K562 (cell line): ENCODE data around the gene REEP3. TPM values are rescaled to one million over a fixed set of nuclear protein-coding genes. Genes with fewer than 3 reads are reported as not detected.

Experiments used
- ATF3 ChIP-seq, 2 experiments: fragments of 450-650 bp in 1 of 2; sonication (generic) in 1 of 2; formaldehyde crosslinking in 1 of 2; IDR thresholded peaks in 1 of 2; conservative IDR thresholded peaks in 1 of 2; 2 replicates each; pipeline versions ENCODE4 v1.6.1 to v1.8.1; 2016 to 2023; ENCODE audit warnings: mild to moderate bottlenecking in 2 of 2, moderate library complexity in 2 of 2, inconsistent platforms in 1 of 2, missing genetic modification reagents in 1 of 2
- CBFA2T2 ChIP-seq: fragments of 450-650 bp; conservative IDR thresholded peaks from 2 replicates; pipeline ENCODE4 v1.6.1; 2017; ENCODE audit warnings: mild to moderate bottlenecking
- CCNT2 ChIP-seq: IDR thresholded peaks from 2 replicates; pipeline ENCODE4 v1.6.1; 2011; ENCODE audit warnings: borderline replicate concordance, low read depth, mild to moderate bottlenecking, moderate library complexity, mixed read lengths, low read length; ENCODE audit not compliant: insufficient read length; ENCODE audit errors: extremely low read depth
- CREB1 ChIP-seq, 2 experiments: sonication (generic) in 1 of 2; formaldehyde crosslinking in 1 of 2; IDR thresholded peaks; 2 replicates each; pipeline versions ENCODE4 v1.6.1 to v1.8.0; 2012 to 2022; ENCODE audit warnings: inconsistent platforms in 1 of 2, mild to moderate bottlenecking in 1 of 2, missing genetic modification reagents in 1 of 2, moderate library complexity in 1 of 2
- E2F1 ChIP-seq: sonication (generic); formaldehyde crosslinking; IDR thresholded peaks from 2 replicates; pipeline ENCODE4 v1.8.1; 2023; ENCODE audit warnings: mild to moderate bottlenecking, missing genetic modification reagents, moderate library complexity
- E2F3 ChIP-seq: fragments of 250-450 bp; sonication (Bioruptor Pico); IDR thresholded peaks from 2 replicates; pipeline ENCODE4 v1.4.0; 2020; ENCODE audit warnings: mild to moderate bottlenecking
- ESRRA ChIP-seq: fragments of 450-650 bp; IDR thresholded peaks from 2 replicates; pipeline ENCODE4 v1.6.1; 2014; ENCODE audit warnings: low read depth, mild to moderate bottlenecking, moderate library complexity, borderline replicate concordance
- FOXP1 ChIP-seq: sonication (generic); formaldehyde crosslinking; IDR thresholded peaks from 2 replicates; pipeline ENCODE4 v1.8.0; 2022; ENCODE audit warnings: mild to moderate bottlenecking, missing genetic modification reagents
- HCFC1 ChIP-seq: IDR thresholded peaks from 2 replicates; pipeline ENCODE4 v1.6.1; 2012; ENCODE audit warnings: low read depth, low read length, improper control_type of control experiment
- HDAC1 ChIP-seq, 2 experiments: fragments of 450-650 bp; IDR thresholded peaks; 2 replicates each; pipeline ENCODE4 v1.6.1; 2016 to 2017; ENCODE audit warnings: inconsistent platforms in 1 of 2, mild to moderate bottlenecking in 1 of 2, moderate library complexity in 1 of 2
- LARP7 ChIP-seq: fragments of 450-650 bp; IDR thresholded peaks from 2 replicates; pipeline ENCODE4 v1.6.1; 2016
- MAX ChIP-seq: sonication (generic); formaldehyde crosslinking; IDR thresholded peaks from 2 replicates; pipeline ENCODE4 v1.9.0; 2022; ENCODE audit warnings: mild to moderate bottlenecking, missing genetic modification reagents
- MECOM ChIP-seq: fragments of 250-450 bp; sonication (Bioruptor Pico); IDR thresholded peaks from 2 replicates; pipeline ENCODE4 v1.8.0; 2022; ENCODE audit warnings: inconsistent platforms
- NCOR1 ChIP-seq: fragments of 450-650 bp; IDR thresholded peaks from 2 replicates; pipeline ENCODE4 v1.6.1; 2016; ENCODE audit warnings: mild to moderate bottlenecking, moderate library complexity
- PKNOX1 ChIP-seq: fragments of 450-650 bp; IDR thresholded peaks from 2 replicates; pipeline ENCODE4 v1.6.1; 2016
- POLR2B ChIP-seq: fragments of 450-650 bp; IDR thresholded peaks from 2 replicates; pipeline ENCODE4 v1.6.1; 2018; ENCODE audit warnings: low read depth; ENCODE audit not compliant: partially characterized antibody
- RB1 ChIP-seq: fragments of 450-650 bp; IDR thresholded peaks from 2 replicates; pipeline ENCODE4 v1.6.1; 2017; ENCODE audit warnings: low read depth, mild to moderate bottlenecking
- TAL1 ChIP-seq: fragments of 450-650 bp; IDR thresholded peaks from 2 replicates; pipeline ENCODE4 v1.6.1; 2016; ENCODE audit warnings: mild to moderate bottlenecking
- TFAM ChIP-seq: fragments of 250-450 bp; sonication (Bioruptor Pico); conservative IDR thresholded peaks from 2 replicates; pipeline ENCODE4 v1.5.0; 2021; ENCODE audit warnings: mild to moderate bottlenecking, moderate library complexity
- TSC22D4 ChIP-seq: fragments of 450-650 bp; IDR thresholded peaks from 2 replicates; pipeline ENCODE4 v1.6.1; 2016; ENCODE audit warnings: missing genetic modification characterization, missing biosample characterization, control low read depth
- ZNF165 ChIP-seq: fragments of 250-450 bp; sonication (Bioruptor Pico); IDR thresholded peaks from 2 replicates; pipeline ENCODE4 v1.4.0; 2020; ENCODE audit warnings: borderline replicate concordance
- ZNF766 ChIP-seq: fragments of 200-800 bp; sonication (Bioruptor generic); conservative IDR thresholded peaks from 2 replicates; pipeline ENCODE4 v1.6.1; 2016; ENCODE audit warnings: missing genetic modification characterization, missing compliant biosample characterization
- polyA plus RNA-seq, 8 experiments: library from polyadenylated mRNA; depleted of rRNA in 4 of 8; stranded (reverse) in 5 of 8; unstranded in 3 of 8; fragments of >200 nt; fragmentation: Nextera tagmentation in 2 of 8; fragmentation: Illumina TruSeq in 1 of 8; extraction: Ambion mirVana in 2 of 8; extraction: Trizol in 1 of 8; gene quantifications; 2 replicates each; pipeline versions ENCODE4 v1.2.1 to v1.2.3, GENCODE V29; 2011 to 2014; ENCODE audit warnings: inconsistent platforms in 1 of 8, missing spikeins in 1 of 8
- total RNA-seq, 7 experiments: library from RNA; depleted of rRNA in 6 of 7; stranded (reverse); fragments of >200 nt in 6 of 7; fragmentation: Illumina TruSeq in 2 of 7; extraction: Trizol in 2 of 7; gene quantifications; 2 replicates each; pipeline versions ENCODE4 v1.2.1 to v1.2.3, GENCODE V29; 2011 to 2021; ENCODE audit warnings: low replicate concordance in 1 of 7

The REEP3 gene
- total and polyA plus RNA-seq, 9 of the 15 experiments (the other 6 are each of a cell fraction or from before 2014, with no cell fraction given): 3.4 to 13.4 (median 9.2) TPM

- peak; percentile 92 for TF ChIP-seq CBFA2T2
- no peak for TF ChIP-seq PKNOX1
- TF ChIP-seq E2F3 (CRISPR knock-in tag): peak; percentile 75
- peak; percentile 58 for TF ChIP-seq POLR2B
- no peak for TF ChIP-seq ATF3 (IDR thresholded peaks at IDR 0.05)
- 0 out of 2 replicates have a peak, but pooled peaks have one; percentile 4 for TF ChIP-seq ATF3 (CRISPR knock-in tag; conservative IDR thresholded peaks at IDR 0.05)
- TF ChIP-seq CREB1 (IDR thresholded peaks at IDR 0.05): peak; percentile 55; the same call in 1 of the 2 replicates
- TF ChIP-seq CREB1 (CRISPR knock-in tag; IDR thresholded peaks at IDR 0.05): 0 out of 2 replicates have a peak, but pooled peaks have one; percentile 39
- peak; percentile 69 for TF ChIP-seq MAX (CRISPR knock-in tag)
- TF ChIP-seq TFAM (CRISPR knock-in tag): no peak
- peak; percentile 70; the same call in 1 of the 2 replicates for TF ChIP-seq MECOM (CRISPR knock-in tag)
- peak; percentile 87 for TF ChIP-seq NCOR1
- TF ChIP-seq E2F1 (CRISPR knock-in tag): peak; percentile 75
- no peak for TF ChIP-seq ZNF165 (CRISPR knock-in tag)
- TF ChIP-seq CCNT2: peak; percentile 90
- peak; percentile 52 for TF ChIP-seq ZNF766
- no peak for TF ChIP-seq LARP7
- TF ChIP-seq TAL1: peak; percentile 68
- 0 out of 2 replicates have a peak, but pooled peaks have one; percentile 24 for TF ChIP-seq FOXP1
- TF ChIP-seq RB1: peak; percentile 79; the same call in 1 of the 2 replicates
- no peak for TF ChIP-seq TSC22D4
- peak in 1 of 2 experiments; percentile 74; a peak in 2 of 4 replicates for TF ChIP-seq HDAC1 (IDR thresholded peaks at IDR 0.05)
- peak; percentile 24 for TF ChIP-seq ESRRA
- no peak for TF ChIP-seq HCFC1
Measured at GRCh38 chr10:63630085-63630930, 109.1 kb downstream of the REEP3 start (continued).
